Transverse colon (tissue), 3 donors: Measurements from ENCODE around the gene CCBE1.

Experiments used
- POLR2A ChIP-seq: fragments of 450-650 bp; IDR thresholded peaks from one replicate; pipeline ENCODE4 v1.6.1; 2016; ENCODE audit warnings: antibody characterized with exemption, mild to moderate bottlenecking, moderate library complexity
- TF ChIP-seq, protein P1 (sequence below), 5 experiments: fragments of 200-600 bp in 3 of 5; fragments of 450-650 bp in 2 of 5; sonication (generic) in 3 of 5; IDR thresholded peaks; 1 replicate in 2 of 5; 2 replicates in 3 of 5; pipeline ENCODE4 v1.5.1; 2016 to 2017; ENCODE audit warnings: antibody characterized with exemption in 5 of 5, inconsistent platforms in 3 of 5, mild to moderate bottlenecking in 2 of 5, moderate library complexity in 1 of 5

DNA sequence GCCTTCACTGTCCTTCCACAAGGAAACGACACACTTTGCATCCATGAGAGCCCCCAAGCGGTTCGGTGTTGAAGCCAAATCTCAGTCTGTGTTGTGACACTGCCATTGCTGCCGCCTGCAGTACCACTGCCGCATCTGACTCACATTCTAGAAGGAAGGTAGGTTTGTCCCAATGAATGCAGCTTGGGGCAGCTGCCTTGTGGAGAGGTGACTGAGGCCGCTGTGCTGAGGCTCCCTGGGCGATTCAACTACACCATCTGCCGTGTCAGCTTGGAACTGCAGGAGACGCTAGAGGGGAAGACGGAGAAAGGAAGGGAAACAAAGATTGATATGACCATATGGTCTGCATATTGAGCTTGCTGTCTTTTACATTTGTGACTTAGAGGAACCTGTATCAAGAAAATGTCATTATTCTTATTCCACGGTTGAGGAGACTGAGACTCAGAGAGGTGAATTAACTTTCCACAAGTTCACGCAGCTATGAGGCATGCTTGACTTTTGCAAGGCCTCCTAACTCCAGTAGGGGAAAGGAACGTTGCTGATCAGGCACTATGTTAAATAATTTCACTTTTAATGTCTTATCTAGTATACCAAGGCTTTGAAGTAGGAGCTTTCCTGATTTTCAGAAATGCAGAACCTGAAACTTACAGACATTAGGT is 294.7 kb downstream of the CCBE1 start:
- TF ChIP-seq POLR2A, result no peak
- TF ChIP-seq, protein P1, sequence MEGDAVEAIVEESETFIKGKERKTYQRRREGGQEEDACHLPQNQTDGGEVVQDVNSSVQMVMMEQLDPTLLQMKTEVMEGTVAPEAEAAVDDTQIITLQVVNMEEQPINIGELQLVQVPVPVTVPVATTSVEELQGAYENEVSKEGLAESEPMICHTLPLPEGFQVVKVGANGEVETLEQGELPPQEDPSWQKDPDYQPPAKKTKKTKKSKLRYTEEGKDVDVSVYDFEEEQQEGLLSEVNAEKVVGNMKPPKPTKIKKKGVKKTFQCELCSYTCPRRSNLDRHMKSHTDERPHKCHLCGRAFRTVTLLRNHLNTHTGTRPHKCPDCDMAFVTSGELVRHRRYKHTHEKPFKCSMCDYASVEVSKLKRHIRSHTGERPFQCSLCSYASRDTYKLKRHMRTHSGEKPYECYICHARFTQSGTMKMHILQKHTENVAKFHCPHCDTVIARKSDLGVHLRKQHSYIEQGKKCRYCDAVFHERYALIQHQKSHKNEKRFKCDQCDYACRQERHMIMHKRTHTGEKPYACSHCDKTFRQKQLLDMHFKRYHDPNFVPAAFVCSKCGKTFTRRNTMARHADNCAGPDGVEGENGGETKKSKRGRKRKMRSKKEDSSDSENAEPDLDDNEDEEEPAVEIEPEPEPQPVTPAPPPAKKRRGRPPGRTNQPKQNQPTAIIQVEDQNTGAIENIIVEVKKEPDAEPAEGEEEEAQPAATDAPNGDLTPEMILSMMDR (IDR thresholded peaks at IDR 0.05), result peak; percentile 82 to 89 (median 82)
